MM.1S (cell line): ENCODE measurements around the gene TTLL3.

Source experiments
- CTCF ChIP-seq: fragments of 300-600 bp; sonication (generic); IDR thresholded peaks from 2 replicates; pipeline ENCODE4 v1.5.1; 2016; ENCODE audit warnings: antibody characterized with exemption, low read length, mixed read lengths
- EZH2phosphoT487 ChIP-seq: fragments of 300-600 bp; sonication (generic); IDR thresholded peaks from 2 replicates; pipeline ENCODE4 v1.6.1; 2018; ENCODE audit warnings: antibody characterized with exemption, low read length

GRCh38 chr3:9795207-9795606 is 14.9 kb upstream of the TTLL3 start:
- TF ChIP-seq EZH2phosphoT487 (no peak), CTCF (no peak)
